GM23248 (cell line): ENCODE results near the gene JMJD7. TPM values are rescaled to one million over a fixed set of nuclear protein-coding genes. Genes with fewer than 3 reads are reported as not detected.
A peak's percentile ranks its signal among the peaks of the same experiment; 100 is the strongest.

Experiments
- DNase-seq: peaks from one replicate; pipeline ENCODE4 v3.0.0-alpha.2; 2015
- H2AFZ ChIP-seq: fragments of 200-600 bp; sonication (generic); 2 replicates; pipeline ENCODE4 v1.6.1; 2016; ENCODE audit warnings: antibody characterized with exemption
- H3F3A ChIP-seq: fragments of 200-600 bp; sonication (generic); 2 replicates; pipeline ENCODE4 v1.6.1; 2016; ENCODE audit warnings: mild to moderate bottlenecking, antibody characterized with exemption, mixed run types; ENCODE audit not compliant: insufficient read depth
- H3K27ac ChIP-seq: fragments of 200-600 bp; sonication (generic); 2 replicates; pipeline ENCODE4 v1.5.1; 2016; ENCODE audit warnings: mild to moderate bottlenecking
- H3K27me3 ChIP-seq: fragments of 200-600 bp; sonication (generic); replicated peaks from 2 replicates; pipeline ENCODE4 v1.6.1; 2016; ENCODE audit warnings: mild to moderate bottlenecking; ENCODE audit not compliant: insufficient read depth
- H3K36me3 ChIP-seq: fragments of 200-600 bp; sonication (generic); 2 replicates; pipeline ENCODE4 v1.6.1; 2016; ENCODE audit warnings: low read depth, mild to moderate bottlenecking
- H3K4me1 ChIP-seq: fragments of 200-600 bp; sonication (generic); 2 replicates; pipeline ENCODE4 v1.6.1; 2016; ENCODE audit warnings: mild to moderate bottlenecking; ENCODE audit not compliant: insufficient read depth
- H3K4me2 ChIP-seq: fragments of 200-600 bp; sonication (generic); one replicate; pipeline ENCODE4 v1.6.1; 2016; ENCODE audit warnings: mild to moderate bottlenecking; ENCODE audit not compliant: unreplicated experiment
- H3K4me3 ChIP-seq: fragments of 200-600 bp; sonication (generic); 2 replicates; pipeline ENCODE4 v1.5.1; 2016; ENCODE audit warnings: mild to moderate bottlenecking
- H3K79me2 ChIP-seq: fragments of 200-600 bp; sonication (generic); 2 replicates; pipeline ENCODE4 v1.6.1; 2016; ENCODE audit warnings: mild to moderate bottlenecking; ENCODE audit not compliant: insufficient read depth
- H3K9ac ChIP-seq: fragments of 200-600 bp; sonication (generic); 2 replicates; pipeline ENCODE4 v1.6.1; 2016; ENCODE audit warnings: mild to moderate bottlenecking
- H3K9me2 ChIP-seq: fragments of 200-600 bp; sonication (generic); 2 replicates; pipeline ENCODE4 v1.6.1; 2016; ENCODE audit warnings: mixed run types, mild to moderate bottlenecking, moderate library complexity; ENCODE audit not compliant: insufficient read depth
- H3K9me3 ChIP-seq: fragments of 200-600 bp; sonication (generic); one replicate; pipeline ENCODE4 v1.6.1; 2017; ENCODE audit warnings: low read depth
- H4K20me1 ChIP-seq: fragments of 200-600 bp; sonication (generic); 2 replicates; pipeline ENCODE4 v1.6.0; 2016; ENCODE audit not compliant: insufficient read depth
- EZH2 ChIP-seq: fragments of 200-600 bp; sonication (generic); IDR thresholded peaks from 2 replicates; pipeline ENCODE4 v1.6.1; 2018; ENCODE audit warnings: antibody characterized with exemption, mild to moderate bottlenecking; ENCODE audit not compliant: insufficient read depth, poor library complexity, severe bottlenecking
- EZH2phosphoT487 ChIP-seq: fragments of 200-600 bp; sonication (generic); IDR thresholded peaks from 2 replicates; pipeline ENCODE4 v1.6.1; 2018; ENCODE audit warnings: antibody characterized with exemption, moderate library complexity, mild to moderate bottlenecking, low read depth; ENCODE audit not compliant: insufficient read depth
- WGBS, 2 experiments: methylation state at CpG; one replicate each; pipeline ENCODE4 v1.1.6; 2015 to 2017; ENCODE audit warnings: low lambda C conversion rate in 2 of 2, low coverage in 1 of 2; ENCODE audit errors: missing lambda C conversion rate in 2 of 2; 5-methylcytosine and 5-hydroxymethylcytosine counted together
- in situ Hi-C: fragments of 300-500 bp; cut with MboI; formaldehyde crosslinking; loops from 2 replicates; pipeline ENCODE4 v1.15.0; 2020
- polyA plus RNA-seq: library from polyadenylated mRNA; unstranded; fragments of >200 nt; fragmentation: Nextera tagmentation; extraction: Ambion mirVana; gene quantifications from 2 replicates; pipeline ENCODE4 v1.2.1, GENCODE V29; 2016
- total RNA-seq: library from RNA; depleted of rRNA; stranded (reverse); fragments of >200 nt; shearing (Covaris generic); gene quantifications from 2 replicates; pipeline ENCODE4 v1.2.3, GENCODE V29; 2014

Gene JMJD7
- total and polyA plus RNA-seq, 2 experiments from 2014 or later, result 3.5 to 11.7 TPM

- TF ChIP-seq EZH2 (no peak), EZH2phosphoT487 (no peak)
- H3K9me3 ChIP-seq, result no peaks in the 10 kb centered on the region
- no peaks in the 10 kb centered on the region for H4K20me1 ChIP-seq
- H3K27me3 ChIP-seq, result no peaks in the 10 kb centered on the region
- WGBS, 2 experiments, result 95 to 99% methylated on average over 4 of the region's 4 CpGs
- H3K79me2 ChIP-seq, result peaks cover 94% of the 10 kb centered on the region
- H3F3A ChIP-seq, result peaks cover 30% of the 10 kb centered on the region
- DNase-seq, result no peak
- in situ Hi-C loops, result no loop called here
- H3K4me3 ChIP-seq, result no peak overlapping the region
- H3K27ac ChIP-seq, result no peak overlapping the region
- H2AFZ ChIP-seq, result no peak overlapping the region
- H3K9me2 ChIP-seq, result no peaks in the 10 kb centered on the region
- H3K4me2 ChIP-seq, result no peak overlapping the region
- H3K36me3 ChIP-seq, result no peaks in the 10 kb centered on the region
- H3K9ac ChIP-seq, result no peak overlapping the region
- peaks cover 32% of the 10 kb centered on the region for H3K4me1 ChIP-seq
These were observed 38.7 kb upstream of the JMJD7 start for GRCh38 chr15:41789236-41789635.

GRCh38 chr15:41789662-41790061 lies 38.2 kb upstream of the JMJD7 start:
- Histone ChIP-seq H3K9me3 (no peaks in the 10 kb centered on the region), H3K9me2 (no peaks in the 10 kb centered on the region), H3K27me3 (no peaks in the 10 kb centered on the region), H3K27ac (no peak overlapping the region), H3K4me1 (peaks cover 36% of the 10 kb centered on the region), H3K4me3 (no peak overlapping the region), H3K9ac (no peak overlapping the region), H2AFZ (no peak overlapping the region), H3K79me2 (peaks cover 94% of the 10 kb centered on the region), H3K4me2 (no peak overlapping the region), H3K36me3 (no peaks in the 10 kb centered on the region), H4K20me1 (no peaks in the 10 kb centered on the region), H3F3A (peaks cover 35% of the 10 kb centered on the region)
- no peak for DNase-seq
- TF ChIP-seq EZH2phosphoT487, result no peak
- no peak for TF ChIP-seq EZH2
- in situ Hi-C loops, result no loop called here

- Histone ChIP-seq H4K20me1 (no peaks in the 10 kb centered on the region), H3K79me2 (peaks cover 94% of the 10 kb centered on the region), H3K9me3 (no peaks in the 10 kb centered on the region), H3K9ac (no peak overlapping the region), H3K4me1 (peaks cover 36% of the 10 kb centered on the region), H3K27me3 (no peaks in the 10 kb centered on the region), H3K9me2 (no peaks in the 10 kb centered on the region), H3K27ac (peak overlapping the region; percentile 87), H3K4me3 (no peak overlapping the region), H2AFZ (no peak overlapping the region), H3K36me3 (no peaks in the 10 kb centered on the region), H3F3A (peaks cover 36% of the 10 kb centered on the region), H3K4me2 (no peak overlapping the region)
- no peak for DNase-seq
- WGBS, 2 experiments, result 95 to 97% methylated on average over 3 of the region's 3 CpGs
- TF ChIP-seq EZH2phosphoT487, result no peak
- in situ Hi-C loops, result no loop called here
These were observed 37.7 kb upstream of the JMJD7 start for GRCh38 chr15:41790169-41790568.

- Histone ChIP-seq H3F3A (peaks cover 39% of the 10 kb centered on the region), H2AFZ (peak overlapping the region; percentile 44; the same call in 1 of the 2 replicates), H3K79me2 (peaks cover 94% of the 10 kb centered on the region), H3K9me2 (no peaks in the 10 kb centered on the region), H3K27me3 (no peaks in the 10 kb centered on the region), H3K9me3 (no peaks in the 10 kb centered on the region), H3K4me3 (peak overlapping the region; percentile 21), H4K20me1 (no peaks in the 10 kb centered on the region), H3K4me2 (peak overlapping the region; percentile 72), H3K9ac (peak overlapping the region; percentile 58), H3K4me1 (peaks cover 40% of the 10 kb centered on the region), H3K27ac (peak overlapping the region; percentile 87), H3K36me3 (no peaks in the 10 kb centered on the region)
- WGBS, 2 experiments, result 55 to 62% methylated on average over 5 of the region's 5 CpGs
- TF ChIP-seq EZH2phosphoT487 (no peak), EZH2 (no peak)
- peak; percentile 76 for DNase-seq
- in situ Hi-C loops, result no loop called here
These were observed 36.9 kb upstream of the JMJD7 start for GRCh38 chr15:41790756-41791546.
